OCI-LY1 (cell line): ENCODE results near the gene ZCCHC7.

Source experiments
- H2AFZ ChIP-seq: fragments of 200-600 bp; sonication (generic), shearing (Covaris generic); 2 replicates; pipeline ENCODE4 v1.6.0; 2014; ENCODE audit warnings: antibody characterized with exemption, mild to moderate bottlenecking, low read length
- H3F3A ChIP-seq: fragments of 200-600 bp; sonication (generic), shearing (Covaris generic); 2 replicates; pipeline ENCODE4 v1.6.0; 2014; ENCODE audit warnings: mild to moderate bottlenecking, antibody characterized with exemption, low read length, moderate library complexity; ENCODE audit not compliant: insufficient read depth
- H3K27ac ChIP-seq: fragments of 200-600 bp; sonication (generic); 2 replicates; pipeline ENCODE4 v1.5.1; 2014; ENCODE audit warnings: low read length, mixed run types, mild to moderate bottlenecking, low read depth; ENCODE audit not compliant: poor library complexity, severe bottlenecking
- H3K27me3 ChIP-seq: fragments of 200-600 bp; sonication (generic); 2 replicates; pipeline ENCODE4 v1.6.0; 2014; ENCODE audit warnings: antibody characterized with exemption, mild to moderate bottlenecking, low read length, moderate library complexity; ENCODE audit not compliant: insufficient read depth
- H3K36me3 ChIP-seq: fragments of 200-600 bp; sonication (generic); 2 replicates; pipeline ENCODE4 v1.6.1; 2014; ENCODE audit warnings: mild to moderate bottlenecking, antibody characterized with exemption, low read length, moderate library complexity, mixed read lengths; ENCODE audit not compliant: insufficient read depth
- H3K4me1 ChIP-seq: fragments of 200-600 bp; sonication (generic); 2 replicates; pipeline ENCODE4 v1.5.1; 2014; ENCODE audit warnings: mild to moderate bottlenecking, low read length, moderate library complexity; ENCODE audit not compliant: insufficient read depth, severe bottlenecking
- H3K4me2 ChIP-seq: fragments of 200-600 bp; sonication (generic), shearing (Covaris generic); 2 replicates; pipeline ENCODE4 v1.6.1; 2014; ENCODE audit warnings: low read length
- H3K4me3 ChIP-seq: fragments of 200-600 bp; sonication (generic); 2 replicates; pipeline ENCODE4 v1.5.1; 2014; ENCODE audit warnings: low read length, low read depth, mild to moderate bottlenecking, mixed read lengths; ENCODE audit not compliant: poor library complexity, severe bottlenecking
- H3K79me2 ChIP-seq: fragments of 200-600 bp; shearing (Covaris generic); 2 replicates; pipeline ENCODE4 v1.6.1; 2016; ENCODE audit warnings: mixed run types, low read length, mixed read lengths; ENCODE audit not compliant: insufficient read depth
- H3K9ac ChIP-seq: fragments of 200-600 bp; sonication (generic), shearing (Covaris generic); 2 replicates; pipeline ENCODE4 v1.6.1; 2014; ENCODE audit warnings: mild to moderate bottlenecking, low read length, mixed read lengths
- H3K9me2 ChIP-seq: fragments of 200-600 bp; sonication (generic), shearing (Covaris generic); 2 replicates; pipeline ENCODE4 v1.6.1; 2014; ENCODE audit warnings: low read depth, mild to moderate bottlenecking, low read length, mixed read lengths
- H3K9me3 ChIP-seq: fragments of 200-600 bp; shearing (Covaris generic); 2 replicates; pipeline ENCODE4 v1.6.1; 2014; ENCODE audit warnings: low read length, mixed read lengths
- H4K20me1 ChIP-seq: fragments of 200-600 bp; sonication (generic), shearing (Covaris generic); 2 replicates; pipeline ENCODE4 v1.6.0; 2016; ENCODE audit warnings: mild to moderate bottlenecking, low read length; ENCODE audit not compliant: insufficient read depth
- EZH2 ChIP-seq: fragments of 200-600 bp; sonication (generic), shearing (Covaris generic); IDR thresholded peaks from 2 replicates; pipeline ENCODE4 v1.8.0; 2017; ENCODE audit warnings: borderline replicate concordance, mixed run types, mild to moderate bottlenecking, antibody characterized with exemption, low read length, moderate library complexity, mixed read lengths
- TF ChIP-seq, protein P1 (sequence below): fragments of 200-600 bp; sonication (generic), shearing (Covaris generic); IDR thresholded peaks from 2 replicates; pipeline ENCODE4 v1.5.1; 2017; ENCODE audit warnings: mild to moderate bottlenecking, antibody characterized with exemption, low read length, moderate library complexity, mixed read lengths

The ZCCHC7 gene

GRCh38 chr9:37309136-37309535 is 188.8 kb downstream of the ZCCHC7 start:
- no peaks in the 10 kb centered on the region for H3K9me3 ChIP-seq
- no peak overlapping the region for H3K4me2 ChIP-seq
- no peak overlapping the region for H3K9ac ChIP-seq
- H3K27ac ChIP-seq = peak overlapping the region; percentile 37
- peaks cover 22% of the 10 kb centered on the region for H3K4me1 ChIP-seq
- H3F3A ChIP-seq = 0 out of 2 replicates have a peak, but pooled peaks cover 6% of the 10 kb centered on the region
- H3K79me2 ChIP-seq = no peaks in the 10 kb centered on the region
- no peaks in the 10 kb centered on the region for H4K20me1 ChIP-seq
- H3K9me2 ChIP-seq = no peaks in the 10 kb centered on the region
- no peak overlapping the region for H3K4me3 ChIP-seq
- H3K36me3 ChIP-seq = peaks cover 89% of the 10 kb centered on the region
- no peak overlapping the region for H2AFZ ChIP-seq
- H3K27me3 ChIP-seq = no peaks in the 10 kb centered on the region
- TF ChIP-seq EZH2 = no peak
- TF ChIP-seq, protein P1, sequence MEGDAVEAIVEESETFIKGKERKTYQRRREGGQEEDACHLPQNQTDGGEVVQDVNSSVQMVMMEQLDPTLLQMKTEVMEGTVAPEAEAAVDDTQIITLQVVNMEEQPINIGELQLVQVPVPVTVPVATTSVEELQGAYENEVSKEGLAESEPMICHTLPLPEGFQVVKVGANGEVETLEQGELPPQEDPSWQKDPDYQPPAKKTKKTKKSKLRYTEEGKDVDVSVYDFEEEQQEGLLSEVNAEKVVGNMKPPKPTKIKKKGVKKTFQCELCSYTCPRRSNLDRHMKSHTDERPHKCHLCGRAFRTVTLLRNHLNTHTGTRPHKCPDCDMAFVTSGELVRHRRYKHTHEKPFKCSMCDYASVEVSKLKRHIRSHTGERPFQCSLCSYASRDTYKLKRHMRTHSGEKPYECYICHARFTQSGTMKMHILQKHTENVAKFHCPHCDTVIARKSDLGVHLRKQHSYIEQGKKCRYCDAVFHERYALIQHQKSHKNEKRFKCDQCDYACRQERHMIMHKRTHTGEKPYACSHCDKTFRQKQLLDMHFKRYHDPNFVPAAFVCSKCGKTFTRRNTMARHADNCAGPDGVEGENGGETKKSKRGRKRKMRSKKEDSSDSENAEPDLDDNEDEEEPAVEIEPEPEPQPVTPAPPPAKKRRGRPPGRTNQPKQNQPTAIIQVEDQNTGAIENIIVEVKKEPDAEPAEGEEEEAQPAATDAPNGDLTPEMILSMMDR = peak; percentile 57

- Histone ChIP-seq H3K9me2 (no peaks in the 10 kb centered on the region), H3K4me3 (no peak overlapping the region), H3K9ac (no peak overlapping the region), H3K27ac (no peak overlapping the region), H3K36me3 (peaks cover 95% of the 10 kb centered on the region), H3K9me3 (no peaks in the 10 kb centered on the region), H3K4me2 (no peak overlapping the region), H4K20me1 (no peaks in the 10 kb centered on the region), H3K79me2 (no peaks in the 10 kb centered on the region), H2AFZ (no peak overlapping the region), H3K4me1 (peaks cover 17% of the 10 kb centered on the region), H3K27me3 (no peaks in the 10 kb centered on the region), H3F3A (0 out of 2 replicates have a peak, but pooled peaks cover 6% of the 10 kb centered on the region)
- TF ChIP-seq EZH2 = no peak
- TF ChIP-seq, protein P1 = no peak
Measured at GRCh38 chr9:37311938-37312708, 191.7 kb downstream of the ZCCHC7 start.

GRCh38 chr9:37324261-37324683 is 203.9 kb downstream of the ZCCHC7 start:
- TF ChIP-seq EZH2 = no peak
- TF ChIP-seq, protein P1 = no peak
- H2AFZ ChIP-seq = no peak overlapping the region
- H3K9me3 ChIP-seq = no peaks in the 10 kb centered on the region
- H3K27ac ChIP-seq = peak overlapping the region; percentile 100
- no peaks in the 10 kb centered on the region for H3K27me3 ChIP-seq
- H3F3A ChIP-seq = peaks cover 18% of the 10 kb centered on the region
- H3K9ac ChIP-seq = peak overlapping the region; percentile 66
- H4K20me1 ChIP-seq = no peaks in the 10 kb centered on the region
- peaks cover 25% of the 10 kb centered on the region for H3K36me3 ChIP-seq
- H3K4me1 ChIP-seq = peaks cover 82% of the 10 kb centered on the region
- H3K9me2 ChIP-seq = no peaks in the 10 kb centered on the region
- peaks cover 10% of the 10 kb centered on the region; the same call in 1 of the 2 replicates for H3K79me2 ChIP-seq
- H3K4me2 ChIP-seq = peak overlapping the region; percentile 68
- H3K4me3 ChIP-seq = peak overlapping the region; percentile 39
